K562 treated with DMSO at 1 percent for 4 hours (cell line): ENCODE results near the gene ARAP2. TPM values are rescaled to one million over a fixed set of nuclear protein-coding genes. Genes with fewer than 3 reads are reported as not detected.

ENCODE experiments used
- total RNA-seq: library from RNA; unstranded; fragments of 300-600 nt; gene quantifications from 2 replicates; pipeline ENCODE4 v1.2.3, GENCODE V29; 2022; ENCODE audit not compliant: insufficient read depth

ARAP2 gene, protein sequence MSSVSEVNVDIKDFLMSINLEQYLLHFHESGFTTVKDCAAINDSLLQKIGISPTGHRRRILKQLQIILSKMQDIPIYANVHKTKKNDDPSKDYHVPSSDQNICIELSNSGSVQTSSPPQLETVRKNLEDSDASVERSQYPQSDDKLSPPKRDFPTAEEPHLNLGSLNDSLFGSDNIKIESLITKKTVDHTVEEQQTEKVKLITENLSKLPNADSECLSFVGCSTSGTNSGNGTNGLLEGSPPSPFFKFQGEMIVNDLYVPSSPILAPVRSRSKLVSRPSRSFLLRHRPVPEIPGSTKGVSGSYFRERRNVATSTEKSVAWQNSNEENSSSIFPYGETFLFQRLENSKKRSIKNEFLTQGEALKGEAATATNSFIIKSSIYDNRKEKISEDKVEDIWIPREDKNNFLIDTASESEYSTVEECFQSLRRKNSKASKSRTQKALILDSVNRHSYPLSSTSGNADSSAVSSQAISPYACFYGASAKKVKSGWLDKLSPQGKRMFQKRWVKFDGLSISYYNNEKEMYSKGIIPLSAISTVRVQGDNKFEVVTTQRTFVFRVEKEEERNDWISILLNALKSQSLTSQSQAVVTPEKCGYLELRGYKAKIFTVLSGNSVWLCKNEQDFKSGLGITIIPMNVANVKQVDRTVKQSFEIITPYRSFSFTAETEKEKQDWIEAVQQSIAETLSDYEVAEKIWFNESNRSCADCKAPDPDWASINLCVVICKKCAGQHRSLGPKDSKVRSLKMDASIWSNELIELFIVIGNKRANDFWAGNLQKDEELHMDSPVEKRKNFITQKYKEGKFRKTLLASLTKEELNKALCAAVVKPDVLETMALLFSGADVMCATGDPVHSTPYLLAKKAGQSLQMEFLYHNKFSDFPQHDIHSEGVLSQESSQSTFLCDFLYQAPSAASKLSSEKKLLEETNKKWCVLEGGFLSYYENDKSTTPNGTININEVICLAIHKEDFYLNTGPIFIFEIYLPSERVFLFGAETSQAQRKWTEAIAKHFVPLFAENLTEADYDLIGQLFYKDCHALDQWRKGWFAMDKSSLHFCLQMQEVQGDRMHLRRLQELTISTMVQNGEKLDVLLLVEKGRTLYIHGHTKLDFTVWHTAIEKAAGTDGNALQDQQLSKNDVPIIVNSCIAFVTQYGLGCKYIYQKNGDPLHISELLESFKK (N-terminal part only)
- total RNA-seq = 0.15 TPM in 1 of 2 replicates, not detected in the other

DNA sequence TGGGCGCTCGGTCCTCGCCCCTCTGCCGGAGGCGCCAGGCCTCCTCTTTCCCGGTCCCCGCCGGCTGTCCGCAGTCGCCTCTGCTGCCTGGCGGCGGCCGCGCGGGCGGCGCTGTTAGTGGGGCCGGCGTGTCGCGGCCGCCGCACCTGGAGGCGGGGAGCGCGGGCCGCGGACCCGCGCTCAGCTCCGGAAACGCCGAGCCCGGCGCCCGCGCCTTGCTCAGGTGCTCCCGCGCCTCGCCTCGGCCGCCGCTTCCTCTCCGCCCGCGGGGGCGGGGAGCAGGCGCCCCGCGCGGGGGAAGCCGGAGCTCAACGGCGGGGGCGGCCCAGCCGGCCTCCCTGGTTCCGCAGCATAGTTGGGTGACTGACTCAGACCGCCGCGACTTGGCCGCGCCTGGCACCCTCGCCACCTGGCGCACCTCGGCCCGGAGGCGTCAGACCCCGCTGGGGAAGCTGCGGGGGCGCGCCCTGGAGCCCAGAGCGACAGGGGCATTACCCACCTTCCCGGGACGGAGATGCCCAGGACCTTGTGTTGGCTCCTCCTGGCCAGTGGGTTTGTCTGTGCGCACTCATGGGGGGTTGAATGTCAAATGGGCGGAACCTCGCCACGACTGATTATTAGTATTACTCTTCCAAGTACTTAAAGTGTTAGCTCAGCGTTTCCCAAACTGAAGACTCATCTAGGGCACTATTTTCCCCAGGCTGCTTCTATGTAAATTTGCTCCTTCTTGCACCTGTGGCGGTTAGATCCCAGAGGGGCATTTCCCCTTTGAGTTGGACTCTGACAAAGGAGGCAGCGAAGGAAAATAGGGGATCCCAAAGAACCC, at the start of gene ARAP2:
Gene ARAP2, minus strand, starts transcription at position 258 of the 826 bp plus-strand sequence. CDS start 15,028 bp downstream, outside the sequence.

DNA sequence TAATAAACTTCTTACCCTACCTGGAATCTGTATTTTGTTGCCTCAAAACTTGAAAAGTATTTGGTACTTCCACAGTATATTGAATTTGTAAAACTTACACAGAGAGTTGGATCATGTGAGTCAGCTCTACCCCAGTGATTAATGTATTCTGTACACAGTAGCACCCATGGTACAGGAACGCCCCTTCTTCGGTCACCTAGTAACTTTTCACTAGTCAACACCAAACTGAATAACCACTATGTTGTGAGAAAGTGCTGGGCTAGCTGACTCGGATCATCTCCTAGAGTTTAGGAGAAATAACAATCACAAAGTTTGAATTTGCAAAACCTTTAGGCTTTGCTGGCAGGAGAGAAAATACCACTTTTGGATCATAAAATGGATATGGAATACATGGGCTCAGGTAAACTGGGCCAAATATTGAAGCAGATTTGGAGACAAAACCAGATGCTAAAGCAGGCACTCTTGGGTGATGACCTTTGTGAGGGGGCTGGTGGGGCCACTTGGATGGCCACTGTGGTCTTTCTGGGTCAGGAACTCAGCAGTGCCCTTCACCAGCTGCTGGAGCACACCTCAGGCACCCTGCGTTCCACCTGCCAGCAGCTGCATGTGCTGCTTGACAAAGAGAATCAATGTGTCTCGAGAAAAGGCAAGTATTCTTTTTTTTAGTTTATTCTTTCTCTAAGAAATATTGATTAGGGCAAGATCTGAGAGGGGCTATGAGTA, 37.2 kb upstream of the ARAP2 start, which contains the start of gene DTHD1:
Gene DTHD1, plus strand, starts transcription at position 233 of the 723 bp plus-strand sequence. Its CDS starts 143 bp downstream, at position 376.

Other genes with a start within 250 kb of the ARAP2 start
- gene DTHD1, start 37.1 kb upstream of the ARAP2 start, total RNA-seq = not detected in 2 replicates